ENCODE measurements around the gene TIMP2. TPM values are rescaled to one million over a fixed set of nuclear protein-coding genes. Genes with fewer than 3 reads are reported as not detected.
"Not testable (repeated sequence)": the region's sequence is repeated elsewhere in the genome, so short reads cannot be mapped to it uniquely, and the experiment has no call there.

TIMP2 gene
- total RNA-seq, 1 donor from 2014 or later, result 0.84 TPM

DNA sequence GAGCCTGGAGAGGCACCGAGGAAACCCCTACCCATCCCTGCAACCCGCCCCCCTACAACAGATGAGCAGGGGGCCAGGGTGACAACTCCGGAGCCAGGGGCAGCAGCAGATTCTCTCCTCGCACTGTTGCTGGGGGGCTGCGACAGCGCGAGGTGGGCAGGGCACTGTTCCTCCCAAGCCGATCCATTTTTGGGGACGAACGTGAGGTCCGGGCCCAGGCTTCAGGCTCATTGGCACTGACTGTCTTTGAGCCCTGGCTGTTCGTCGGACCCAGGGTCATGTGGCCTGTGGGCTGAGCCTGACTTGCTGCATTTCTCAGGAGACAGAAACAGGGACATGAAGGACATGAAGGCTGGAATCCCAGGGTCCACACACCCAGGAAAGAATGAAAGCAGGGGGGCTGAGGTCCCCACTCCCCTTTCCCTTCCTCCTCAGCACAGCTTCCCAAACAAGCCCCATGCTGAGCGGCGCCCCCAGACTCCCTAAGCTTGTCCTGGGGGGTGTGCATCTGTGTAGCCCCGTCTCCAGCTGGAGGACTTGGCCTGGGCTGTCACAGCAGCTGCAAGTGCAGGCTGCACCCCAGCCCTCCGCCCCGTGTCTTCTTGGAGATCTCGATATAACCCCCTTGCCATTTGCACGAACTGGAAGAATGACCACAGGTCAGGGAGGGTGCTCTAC is 40.9 kb downstream of the TIMP2 start:
- no peak for DNase-seq (ENCODE audit: low spot score)
- Mint-ChIP-seq H3K9me3 (no peaks in the 10 kb centered on the region), H3K27me3 (ENCODE audit: low read depth) (peaks cover 10% of the 10 kb centered on the region), H3K27ac (no peak overlapping the region), H3K4me3 (ENCODE audit: low read depth) (no peak overlapping the region), H3K36me3 (ENCODE audit: low read depth) (no peaks in the 10 kb centered on the region), H3K4me1 (ENCODE audit: low read depth) (peaks cover 17% of the 10 kb centered on the region)
- intact Hi-C loops (cut with micrococcal nuclease), result no loop called here

- H3K4me1 Mint-ChIP-seq (ENCODE audit: low read depth), result peaks cover 18% of the 10 kb centered on the region
- H3K27ac Mint-ChIP-seq, result no peak overlapping the region
- no peaks in the 10 kb centered on the region for H3K36me3 Mint-ChIP-seq (ENCODE audit: low read depth)
- H3K9me3 Mint-ChIP-seq, result no peaks in the 10 kb centered on the region
- H3K27me3 Mint-ChIP-seq (ENCODE audit: low read depth), result peaks cover 7% of the 10 kb centered on the region
- H3K4me3 Mint-ChIP-seq (ENCODE audit: low read depth), result no peak overlapping the region
- DNase-seq (ENCODE audit: low spot score), result no peak
- intact Hi-C loops (cut with micrococcal nuclease), result no loop called here
These were observed 41.6 kb downstream of the TIMP2 start for GRCh38 chr17:78883533-78884131.

GRCh38 chr17:78883089-78883532 is 42.1 kb downstream of the TIMP2 start:
- H3K27me3 Mint-ChIP-seq (ENCODE audit: low read depth), result peaks cover 7% of the 10 kb centered on the region
- intact Hi-C loops (cut with micrococcal nuclease), result no loop called here
- no peak for DNase-seq (ENCODE audit: low spot score)
- H3K4me3 Mint-ChIP-seq (ENCODE audit: low read depth), result no peak overlapping the region
- no peak overlapping the region for H3K27ac Mint-ChIP-seq
- H3K36me3 Mint-ChIP-seq (ENCODE audit: low read depth), result no peaks in the 10 kb centered on the region
- no peaks in the 10 kb centered on the region for H3K9me3 Mint-ChIP-seq
- peaks cover 18% of the 10 kb centered on the region for H3K4me1 Mint-ChIP-seq (ENCODE audit: low read depth)

DNA sequence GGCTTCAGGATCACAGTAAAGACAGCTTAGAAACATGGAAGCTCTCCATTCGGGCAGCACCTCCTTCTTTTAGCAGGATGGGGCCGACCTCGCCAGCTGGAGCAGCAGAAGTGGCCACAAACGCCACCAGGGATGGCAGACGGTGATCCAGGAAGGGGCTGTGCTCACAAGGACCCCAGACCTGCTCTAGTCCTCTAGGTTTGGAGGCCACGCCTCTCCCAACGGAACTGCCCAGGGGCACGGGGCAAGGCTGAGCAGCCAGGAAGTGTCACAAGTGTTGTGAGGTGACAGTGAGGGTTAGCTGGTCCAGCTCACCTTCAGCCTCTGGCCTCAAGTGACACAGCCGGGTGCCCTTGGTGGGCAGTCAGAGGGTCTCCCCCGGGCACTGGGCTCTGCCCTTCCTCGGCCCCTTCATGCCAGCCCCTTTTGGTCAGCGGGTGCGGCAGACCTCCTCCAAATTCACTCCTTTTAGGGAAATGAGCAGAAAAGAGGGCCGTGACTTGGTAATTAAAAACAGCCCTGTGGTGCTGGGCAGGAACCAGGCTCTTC is 42.6 kb downstream of the TIMP2 start:
- intact Hi-C loops (cut with micrococcal nuclease), result no loop called here
- H3K27ac Mint-ChIP-seq, result no peak overlapping the region
- H3K4me1 Mint-ChIP-seq (ENCODE audit: low read depth), result peaks cover 18% of the 10 kb centered on the region
- H3K4me3 Mint-ChIP-seq (ENCODE audit: low read depth), result no peak overlapping the region
- no peak for DNase-seq (ENCODE audit: low spot score)
- H3K9me3 Mint-ChIP-seq, result no peaks in the 10 kb centered on the region
- H3K27me3 Mint-ChIP-seq (ENCODE audit: low read depth), result peaks cover 6% of the 10 kb centered on the region
- H3K36me3 Mint-ChIP-seq (ENCODE audit: low read depth), result no peaks in the 10 kb centered on the region

GRCh38 chr17:78879635-78880186 is 45.5 kb downstream of the TIMP2 start:
- Mint-ChIP-seq H3K4me3 (ENCODE audit: low read depth) (no peak overlapping the region), H3K36me3 (ENCODE audit: low read depth) (no peaks in the 10 kb centered on the region), H3K27me3 (ENCODE audit: low read depth) (peaks cover 15% of the 10 kb centered on the region), H3K9me3 (no peaks in the 10 kb centered on the region), H3K4me1 (ENCODE audit: low read depth) (peaks cover 20% of the 10 kb centered on the region), H3K27ac (peak overlapping the region; percentile 42)
- intact Hi-C loops (cut with micrococcal nuclease), result no loop called here
- DNase-seq (ENCODE audit: low spot score), result no peak

- peaks cover 18% of the 10 kb centered on the region for H3K27me3 Mint-ChIP-seq (ENCODE audit: low read depth)
- peaks cover 20% of the 10 kb centered on the region for H3K4me1 Mint-ChIP-seq (ENCODE audit: low read depth)
- no peak overlapping the region for H3K4me3 Mint-ChIP-seq (ENCODE audit: low read depth)
- DNase-seq (ENCODE audit: low spot score), result no peak
- intact Hi-C loops (cut with micrococcal nuclease), result no loop called here
- no peaks in the 10 kb centered on the region for H3K36me3 Mint-ChIP-seq (ENCODE audit: low read depth)
- H3K9me3 Mint-ChIP-seq, result no peaks in the 10 kb centered on the region
- no peak overlapping the region for H3K27ac Mint-ChIP-seq
These were observed 46.2 kb downstream of the TIMP2 start for GRCh38 chr17:78878871-78879527.

GRCh38 chr17:78878261-78878660 is 46.9 kb downstream of the TIMP2 start:
- no peak for DNase-seq (ENCODE audit: low spot score)
- H3K27me3 Mint-ChIP-seq (ENCODE audit: low read depth), result peaks cover 18% of the 10 kb centered on the region
- intact Hi-C loops (cut with micrococcal nuclease), result no loop called here
- H3K36me3 Mint-ChIP-seq (ENCODE audit: low read depth), result no peaks in the 10 kb centered on the region
- H3K9me3 Mint-ChIP-seq, result no peaks in the 10 kb centered on the region
- H3K4me1 Mint-ChIP-seq (ENCODE audit: low read depth), result peaks cover 19% of the 10 kb centered on the region
- H3K4me3 Mint-ChIP-seq (ENCODE audit: low read depth), result no peak overlapping the region
- H3K27ac Mint-ChIP-seq, result no peak overlapping the region

DNA sequence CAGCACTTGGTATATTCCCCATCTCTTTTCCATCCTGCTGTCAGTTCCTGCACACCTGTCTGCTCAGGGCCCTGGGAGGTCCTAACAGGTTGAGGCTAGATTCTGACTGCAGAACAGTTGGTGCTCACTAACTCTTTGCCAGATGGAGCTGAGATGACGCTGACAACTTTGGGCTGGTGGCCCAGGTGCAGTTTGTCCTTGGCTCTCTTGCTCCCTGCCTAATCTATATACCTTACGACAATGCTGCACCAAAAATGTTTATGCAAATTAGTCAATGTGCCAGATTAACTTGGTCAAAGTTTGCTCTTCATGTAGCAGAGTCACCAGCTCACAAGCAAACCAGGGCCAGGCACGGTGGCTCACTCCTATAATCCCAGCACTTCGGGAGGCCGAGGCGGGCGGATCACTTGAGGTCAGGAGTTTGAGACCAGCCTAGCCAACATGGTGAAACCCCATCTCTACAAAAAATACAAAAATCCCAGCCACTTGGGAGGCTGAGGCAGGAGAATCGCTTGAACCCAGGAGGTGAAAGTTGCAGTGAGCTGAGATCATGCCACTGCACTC is 48.2 kb downstream of the TIMP2 start:
- Mint-ChIP-seq H3K27me3 (ENCODE audit: low read depth) (peaks cover 18% of the 10 kb centered on the region), H3K4me1 (ENCODE audit: low read depth) (peaks cover 16% of the 10 kb centered on the region)
- H3K9me3 Mint-ChIP-seq; intact Hi-C loops (cut with micrococcal nuclease); DNase-seq (ENCODE audit: low spot score); H3K27ac Mint-ChIP-seq; H3K36me3 Mint-ChIP-seq (ENCODE audit: low read depth); H3K4me3 Mint-ChIP-seq (ENCODE audit: low read depth): not testable (repeated sequence)

DNA sequence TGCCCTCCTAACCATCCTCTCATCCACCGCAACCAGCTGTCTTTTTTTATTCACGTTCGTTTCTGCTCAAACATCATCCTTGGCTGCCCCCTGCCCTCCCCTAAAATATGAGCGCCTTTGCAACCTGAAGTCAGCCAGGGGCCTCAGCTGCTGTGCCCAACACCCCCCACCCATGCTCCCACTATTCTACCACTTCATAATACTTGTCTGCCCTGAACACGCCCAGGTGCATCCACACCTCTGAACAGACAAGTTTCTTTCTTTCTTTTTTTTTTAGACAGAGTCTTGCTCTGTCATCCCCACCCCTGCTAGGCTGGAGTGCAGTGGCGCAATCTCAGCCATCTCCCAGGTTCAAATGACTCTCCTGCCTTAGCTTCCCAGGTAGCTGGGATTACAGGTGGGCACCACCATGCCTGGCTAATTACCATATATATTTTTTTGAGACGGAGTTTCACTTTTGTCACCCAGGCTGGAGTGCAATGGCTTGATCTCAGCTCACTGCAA is 49.0 kb downstream of the TIMP2 start:
- intact Hi-C loops (cut with micrococcal nuclease), result no loop called here
- H3K9me3 Mint-ChIP-seq, result no peaks in the 10 kb centered on the region
- peaks cover 18% of the 10 kb centered on the region for H3K27me3 Mint-ChIP-seq (ENCODE audit: low read depth)
- H3K27ac Mint-ChIP-seq, result no peak overlapping the region
- no peaks in the 10 kb centered on the region for H3K36me3 Mint-ChIP-seq (ENCODE audit: low read depth)
- peaks cover 16% of the 10 kb centered on the region for H3K4me1 Mint-ChIP-seq (ENCODE audit: low read depth)
- DNase-seq (ENCODE audit: low spot score), result no peak
- H3K4me3 Mint-ChIP-seq (ENCODE audit: low read depth), result no peak overlapping the region

GRCh38 chr17:78875363-78876093 is 49.7 kb downstream of the TIMP2 start:
- Mint-ChIP-seq H3K27me3 (ENCODE audit: low read depth) (peaks cover 18% of the 10 kb centered on the region), H3K4me3 (ENCODE audit: low read depth) (no peak overlapping the region), H3K27ac (no peak overlapping the region), H3K4me1 (ENCODE audit: low read depth) (peaks cover 16% of the 10 kb centered on the region), H3K9me3 (no peaks in the 10 kb centered on the region), H3K36me3 (ENCODE audit: low read depth) (no peaks in the 10 kb centered on the region)
- DNase-seq (ENCODE audit: low spot score), result no peak
- intact Hi-C loops (cut with micrococcal nuclease), result no loop called here

DNA sequence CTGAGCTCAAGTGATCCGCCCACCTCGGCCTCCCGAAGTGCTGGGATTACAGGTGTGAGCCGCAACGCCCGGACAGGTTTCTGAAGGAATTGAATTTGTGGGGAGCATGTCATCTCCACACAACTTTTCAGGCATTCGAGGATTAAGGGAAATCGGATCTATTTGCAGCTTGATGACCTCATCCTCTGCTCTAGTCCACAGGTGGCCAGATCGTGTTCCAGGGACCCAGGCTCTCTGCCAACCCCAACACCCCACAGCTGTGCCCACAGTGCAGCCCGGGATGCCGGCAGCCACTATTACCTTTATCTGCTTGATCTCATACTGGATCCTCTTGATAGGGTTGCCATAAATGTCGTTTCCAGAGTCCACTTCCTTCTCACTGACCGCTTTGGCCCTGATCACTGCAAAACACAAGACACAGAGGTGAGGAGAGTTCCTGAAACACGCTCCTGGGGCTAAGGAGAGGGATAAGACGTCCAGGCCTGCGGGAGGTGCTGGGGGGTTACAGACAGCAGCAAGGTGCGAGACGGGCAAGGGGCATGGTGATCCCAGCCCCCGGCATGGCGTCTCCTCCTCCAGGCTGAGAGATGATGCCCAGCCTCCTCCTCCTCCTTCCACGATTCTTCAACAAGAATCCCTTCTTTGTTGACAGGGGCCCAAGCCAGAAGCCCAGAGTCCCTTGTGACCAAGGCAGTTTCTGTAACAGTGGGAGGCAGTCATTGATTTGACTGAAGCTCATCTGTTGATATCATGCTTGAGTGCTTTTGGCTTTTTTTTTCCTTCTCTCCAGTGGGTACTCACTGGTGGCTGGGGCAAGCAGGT is 51.5 kb downstream of the TIMP2 start:
- DNase-seq (ENCODE audit: low spot score), result no peak
- H3K36me3 Mint-ChIP-seq (ENCODE audit: low read depth), result no peaks in the 10 kb centered on the region
- peaks cover 3% of the 10 kb centered on the region for H3K4me1 Mint-ChIP-seq (ENCODE audit: low read depth)
- intact Hi-C loops (cut with micrococcal nuclease), result no loop called here
- no peaks in the 10 kb centered on the region for H3K9me3 Mint-ChIP-seq
- no peak overlapping the region for H3K27ac Mint-ChIP-seq
- no peak overlapping the region for H3K4me3 Mint-ChIP-seq (ENCODE audit: low read depth)
- peaks cover 17% of the 10 kb centered on the region for H3K27me3 Mint-ChIP-seq (ENCODE audit: low read depth)
